Stomach smooth muscle (tissue), 2 donors: ENCODE measurements around the gene UHRF2.
A peak's percentile ranks its signal among the peaks of the same experiment; 100 is the strongest.
"Not testable (repeated sequence)": the region's sequence is repeated elsewhere in the genome, so short reads cannot be mapped to it uniquely, and the experiment has no call there.

Source experiments
- H3K27ac ChIP-seq: one replicate; pipeline ENCODE4 v1.7.0; 2013; ENCODE audit warnings: mild to moderate bottlenecking, low read length, inconsistent platforms
- H3K27me3 ChIP-seq, 2 donors: one replicate each; pipeline ENCODE4 v1.7.0; 2013; ENCODE audit warnings: low read length in 2 of 2; ENCODE audit not compliant: insufficient read depth in 2 of 2, control insufficient read depth in 1 of 2
- H3K36me3 ChIP-seq, 2 donors: one replicate each; pipeline ENCODE4 v1.7.0; 2013; ENCODE audit warnings: low read length in 2 of 2; ENCODE audit not compliant: control insufficient read depth in 2 of 2, insufficient read depth in 2 of 2
- H3K4me1 ChIP-seq: one replicate; pipeline ENCODE4 v1.7.0; 2013; ENCODE audit warnings: low read length; ENCODE audit not compliant: control insufficient read depth, insufficient read depth
- H3K4me3 ChIP-seq, 2 donors: one replicate each; pipeline ENCODE4 v1.7.0; 2013; ENCODE audit warnings: low read length in 2 of 2
- H3K9ac ChIP-seq, 2 donors: one replicate each; pipeline ENCODE4 v1.7.0; 2013; ENCODE audit warnings: low read length in 2 of 2, mild to moderate bottlenecking in 1 of 2
- H3K9me3 ChIP-seq, 2 donors: one replicate each; pipeline ENCODE4 v1.7.0; 2013; ENCODE audit warnings: low read length in 2 of 2; ENCODE audit not compliant: control insufficient read depth in 2 of 2
- donor health status: healthy.
- donor health status: Pancreatic carcinoma.

Gene UHRF2

GRCh38 chr9:6412487-6413364, at the start of gene UHRF2:
UHRF2 (plus strand) TSS chr9:6413199; CDS start chr9:6413491, 292 bp downstream.
- H3K27me3 ChIP-seq: no peaks in the 10 kb centered on the region
- no peaks in the 10 kb centered on the region for H3K36me3 ChIP-seq
- no peaks in the 10 kb centered on the region for H3K9me3 ChIP-seq
- peak within 1 kb of the TSS; percentile 72 to 85 for H3K4me3 ChIP-seq
- H3K4me1 ChIP-seq: peaks cover 10% of the 10 kb centered on the region
- H3K9ac ChIP-seq: peak within 1 kb of the TSS; percentile 84 to 88
- peak within 1 kb of the TSS; percentile 80 for H3K27ac ChIP-seq

- Histone ChIP-seq H3K4me1 (no peaks in the 10 kb centered on the region), H3K36me3 (no peaks in the 10 kb centered on the region), H3K4me3 (no peak overlapping the region), H3K9me3 (no peaks in the 10 kb centered on the region), H3K9ac (no peak overlapping the region), H3K27ac (no peak overlapping the region), H3K27me3 (peaks cover 0 to 2% of the 10 kb centered on the region in 2 donors)
These were observed 45.7 kb upstream of the UHRF2 start for GRCh38 chr9:6367128-6367890.

GRCh38 chr9:6368831-6369230, 44.2 kb upstream of the UHRF2 start:
- Histone ChIP-seq H3K27me3 (peaks cover 0 to 2% of the 10 kb centered on the region in 2 donors), H3K36me3 (no peaks in the 10 kb centered on the region), H3K27ac (no peak overlapping the region), H3K4me1 (no peaks in the 10 kb centered on the region), H3K4me3 (no peak overlapping the region), H3K9ac (no peak overlapping the region), H3K9me3 (no peaks in the 10 kb centered on the region)

- H3K27me3 ChIP-seq: not testable (repeated sequence)
These were observed 31.5 kb upstream of the UHRF2 start for GRCh38 chr9:6381477-6382012.

GRCh38 chr9:6382681-6383080, 30.3 kb upstream of the UHRF2 start:
- Histone ChIP-seq H3K27ac (no peak overlapping the region), H3K27me3 (no peaks in the 10 kb centered on the region)

More at GRCh38 chr9:6381477-6382012, 31.5 kb upstream of the UHRF2 start:
- H3K9ac ChIP-seq, H3K9me3 ChIP-seq, H3K27ac ChIP-seq, H3K36me3 ChIP-seq, H3K4me3 ChIP-seq, H3K4me1 ChIP-seq: not testable (repeated sequence)

GRCh38 chr9:6383551-6384225, 29.3 kb upstream of the UHRF2 start:
- Histone ChIP-seq H3K4me1 (no peaks in the 10 kb centered on the region), H3K27ac (no peak overlapping the region)

More at GRCh38 chr9:6382681-6383080, 30.3 kb upstream of the UHRF2 start:
- no peaks in the 10 kb centered on the region for H3K9me3 ChIP-seq
- H3K9ac ChIP-seq: no peak overlapping the region
- H3K4me3 ChIP-seq: no peak overlapping the region
- no peaks in the 10 kb centered on the region for H3K36me3 ChIP-seq
- H3K4me1 ChIP-seq: no peaks in the 10 kb centered on the region

GRCh38 chr9:6384732-6385131, 28.3 kb upstream of the UHRF2 start:
- Histone ChIP-seq H3K27me3 (no peaks in the 10 kb centered on the region), H3K9ac (no peak overlapping the region), H3K27ac (no peak overlapping the region), H3K9me3 (no peaks in the 10 kb centered on the region), H3K4me3 (no peak overlapping the region), H3K4me1 (no peaks in the 10 kb centered on the region), H3K36me3 (no peaks in the 10 kb centered on the region)

More at GRCh38 chr9:6383551-6384225, 29.3 kb upstream of the UHRF2 start:
- H3K36me3 ChIP-seq: no peaks in the 10 kb centered on the region
- H3K27me3 ChIP-seq: no peaks in the 10 kb centered on the region
- H3K4me3 ChIP-seq: no peak overlapping the region
- H3K9me3 ChIP-seq: no peaks in the 10 kb centered on the region
- no peak overlapping the region for H3K9ac ChIP-seq

- Histone ChIP-seq H3K9ac (no peak overlapping the region), H3K27ac (no peak overlapping the region), H3K4me3 (no peak overlapping the region), H3K4me1 (no peaks in the 10 kb centered on the region), H3K27me3 (no peaks in the 10 kb centered on the region), H3K9me3 (no peaks in the 10 kb centered on the region), H3K36me3 (no peaks in the 10 kb centered on the region)
These were observed 13.9 kb upstream of the UHRF2 start for GRCh38 chr9:6399071-6399470.

GRCh38 chr9:6405371-6405770, 7.6 kb upstream of the UHRF2 start:
- Histone ChIP-seq H3K36me3 (no peaks in the 10 kb centered on the region), H3K27ac (no peak overlapping the region), H3K4me1 (no peaks in the 10 kb centered on the region), H3K4me3 (no peak overlapping the region), H3K9ac (no peak overlapping the region), H3K27me3 (no peaks in the 10 kb centered on the region), H3K9me3 (no peaks in the 10 kb centered on the region)

- Histone ChIP-seq H3K4me1 (peaks cover 4% of the 10 kb centered on the region), H3K9me3 (no peaks in the 10 kb centered on the region), H3K27me3 (no peaks in the 10 kb centered on the region), H3K4me3 (no peak overlapping the region), H3K9ac (no peak overlapping the region), H3K27ac (no peak overlapping the region), H3K36me3 (no peaks in the 10 kb centered on the region)
These were observed 5.2 kb upstream of the UHRF2 start for GRCh38 chr9:6407778-6408177.
